ENCODE results near the gene IL10RA. TPM values are rescaled to one million over a fixed set of nuclear protein-coding genes. Genes with fewer than 3 reads are reported as not detected.
"Not testable (repeated sequence)": the region's sequence is repeated elsewhere in the genome, so short reads cannot be mapped to it uniquely, and the experiment has no call there.

IL10RA gene
- total RNA-seq, 1 experiment from 2014 or later, result not detected

DNA sequence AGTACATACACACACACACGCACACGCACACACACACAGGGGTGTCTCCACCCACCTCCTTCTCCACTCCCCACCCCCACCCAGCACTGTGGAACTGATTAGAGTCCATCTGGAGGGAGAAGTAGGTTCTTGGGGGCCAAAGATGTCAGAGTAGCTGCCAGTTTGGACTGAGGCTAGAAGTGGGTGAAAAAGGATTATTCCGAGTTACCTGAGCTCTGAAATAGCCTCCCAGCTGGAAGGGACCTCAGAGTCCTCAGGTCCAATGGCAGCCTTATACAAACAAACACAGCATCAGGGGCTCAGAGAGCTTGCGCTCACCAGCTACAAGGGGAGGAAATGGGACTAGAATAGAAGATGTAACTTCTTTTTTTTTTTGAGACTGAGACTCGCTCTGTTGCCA lies 20.8 kb downstream of the IL10RA start:
- no peak for DNase-seq (ENCODE audit: low read depth)

DNA sequence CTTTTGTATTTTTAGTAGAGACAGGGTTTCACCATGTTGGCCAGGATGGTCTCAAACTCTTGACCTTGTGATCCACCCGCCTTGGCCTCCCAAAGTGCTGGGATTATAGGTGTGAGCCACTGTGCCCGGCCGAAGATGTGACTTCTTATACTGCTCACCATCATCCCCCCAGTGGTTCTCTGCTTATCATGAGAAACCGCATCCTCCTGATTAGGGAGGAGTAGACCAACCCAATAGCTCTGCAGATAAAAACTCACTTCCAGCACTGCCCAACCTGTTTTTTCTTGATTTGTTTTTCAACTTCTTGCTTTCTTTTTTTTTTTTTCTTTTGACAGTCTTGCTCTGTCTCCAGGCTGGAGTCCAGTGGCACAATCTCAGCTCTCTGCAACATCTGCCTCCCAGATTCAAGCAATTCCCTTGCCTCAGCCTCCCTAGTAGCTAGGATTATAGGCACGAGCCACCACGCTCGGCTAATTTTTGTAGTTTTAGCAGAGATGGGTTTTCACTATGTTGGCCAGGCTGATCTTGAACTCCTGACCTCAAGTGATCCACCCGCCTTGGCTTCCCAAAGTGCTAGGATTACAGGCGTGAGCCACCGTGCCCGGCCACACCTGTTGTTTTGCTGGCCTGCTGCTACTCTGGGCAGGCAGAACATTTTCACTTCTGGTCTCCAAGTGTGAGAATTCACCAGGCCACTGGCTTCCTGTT lies 21.5 kb downstream of the IL10RA start:
- DNase-seq (ENCODE audit: low read depth), result not testable (repeated sequence)

DNA sequence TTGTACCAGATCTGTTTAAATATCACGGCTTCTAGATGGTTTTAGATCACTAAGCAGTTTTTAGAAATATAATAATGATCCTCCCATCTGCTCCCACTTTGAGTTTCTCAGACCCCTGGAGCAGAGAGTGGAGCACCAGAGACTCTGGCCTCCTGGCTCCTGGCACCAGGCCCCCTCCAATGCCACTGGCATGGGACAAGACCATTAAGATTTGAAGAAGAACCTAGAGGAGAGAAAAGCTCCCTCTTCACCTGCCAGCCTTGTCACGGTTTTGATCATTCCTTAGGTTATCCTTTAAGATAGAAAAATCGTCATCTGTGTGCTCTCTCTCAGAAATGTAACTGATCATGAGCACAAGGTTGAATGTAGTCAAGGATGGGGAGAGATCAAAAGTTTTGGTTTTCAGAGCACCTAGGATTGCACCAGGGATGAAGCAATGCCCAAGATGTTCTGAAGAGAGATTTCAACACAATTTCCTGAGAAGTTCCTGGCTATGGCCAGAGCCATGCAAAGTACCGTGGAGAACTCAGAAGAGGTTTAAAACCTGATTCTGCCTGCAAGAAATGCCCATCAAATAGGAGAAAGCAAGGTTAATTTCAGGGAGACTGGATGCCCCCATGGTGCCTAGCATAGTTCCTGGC lies 22.2 kb downstream of the IL10RA start:
- DNase-seq (ENCODE audit: low read depth), result no peak

DNA sequence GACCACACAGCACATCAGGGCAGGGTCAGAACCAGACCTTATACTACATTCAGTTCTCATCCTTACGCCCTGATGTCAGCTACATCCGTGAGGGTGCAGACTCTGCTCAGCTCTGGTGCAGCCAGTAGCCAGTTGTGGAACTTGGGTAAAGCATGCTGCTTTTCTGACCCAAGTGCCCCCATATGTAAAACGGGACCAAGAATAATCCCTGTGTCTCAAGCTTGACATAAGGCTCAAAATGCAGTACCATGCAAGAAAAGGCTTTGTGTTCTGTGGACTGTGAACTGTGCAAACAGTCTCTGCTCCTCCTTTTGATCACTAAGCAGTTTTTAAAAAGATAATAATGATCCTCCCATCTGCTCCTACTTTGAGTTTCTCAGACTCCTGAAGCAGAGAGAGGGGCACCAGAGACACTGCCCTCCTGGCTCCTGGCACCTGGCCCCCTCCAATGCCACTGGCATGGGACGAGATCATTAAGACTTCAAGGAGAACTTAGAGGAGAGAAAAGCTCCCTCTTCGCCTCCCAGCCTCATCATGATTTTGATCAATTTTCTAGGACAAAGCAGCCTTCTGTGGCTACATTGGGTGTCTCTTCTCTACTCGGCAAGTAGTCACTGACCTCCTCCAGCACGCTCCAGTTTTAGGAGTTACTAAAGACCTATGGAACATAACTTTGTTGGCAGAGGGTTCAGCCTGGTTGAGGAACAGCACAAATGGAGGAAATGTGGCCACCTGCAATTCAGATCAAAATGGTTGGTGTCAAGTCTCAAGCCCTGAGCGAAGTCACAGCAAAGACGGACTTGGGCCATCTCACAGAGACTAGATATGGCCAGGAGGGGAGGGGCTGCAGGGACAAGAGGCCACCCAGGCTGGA lies 23.9 kb downstream of the IL10RA start:
- no peak for DNase-seq (ENCODE audit: low read depth)

DNA sequence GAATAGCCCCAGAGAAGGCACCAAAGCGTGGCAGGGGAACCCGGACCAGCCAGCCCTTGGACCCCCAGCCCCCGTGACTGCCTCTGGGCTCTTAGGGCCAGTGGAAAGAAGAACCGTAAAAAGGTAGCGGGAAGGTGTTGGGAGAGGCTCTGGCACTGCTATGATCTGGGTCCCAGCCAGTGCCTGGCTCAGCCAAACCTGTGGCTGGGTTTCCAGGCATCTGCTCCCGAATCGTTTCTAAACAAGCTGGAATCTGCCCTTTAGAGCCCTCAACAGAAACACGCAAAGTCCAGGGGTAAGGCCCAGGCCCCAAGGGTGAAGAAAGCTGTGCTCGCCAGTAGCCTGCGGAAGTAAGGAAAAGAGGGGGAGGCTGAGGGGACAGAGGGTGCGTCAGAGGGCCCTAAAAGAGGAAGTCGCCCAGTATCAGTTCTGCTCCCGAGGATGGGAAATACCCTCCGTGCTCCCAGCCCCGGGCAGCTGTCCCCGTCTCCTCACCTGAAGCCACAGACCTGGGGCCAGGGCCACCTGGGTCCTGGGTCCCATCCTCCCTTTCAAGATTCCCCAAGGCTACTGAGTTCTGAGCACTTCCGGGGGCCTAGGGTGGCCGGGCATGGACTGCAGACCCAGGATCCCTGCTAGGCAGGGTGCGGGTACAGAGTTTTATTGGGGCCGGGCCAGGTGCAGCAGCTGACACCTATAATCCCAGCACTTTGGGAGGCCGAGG lies 24.7 kb downstream of the IL10RA start:
- no peak for DNase-seq (ENCODE audit: low read depth)

DNA sequence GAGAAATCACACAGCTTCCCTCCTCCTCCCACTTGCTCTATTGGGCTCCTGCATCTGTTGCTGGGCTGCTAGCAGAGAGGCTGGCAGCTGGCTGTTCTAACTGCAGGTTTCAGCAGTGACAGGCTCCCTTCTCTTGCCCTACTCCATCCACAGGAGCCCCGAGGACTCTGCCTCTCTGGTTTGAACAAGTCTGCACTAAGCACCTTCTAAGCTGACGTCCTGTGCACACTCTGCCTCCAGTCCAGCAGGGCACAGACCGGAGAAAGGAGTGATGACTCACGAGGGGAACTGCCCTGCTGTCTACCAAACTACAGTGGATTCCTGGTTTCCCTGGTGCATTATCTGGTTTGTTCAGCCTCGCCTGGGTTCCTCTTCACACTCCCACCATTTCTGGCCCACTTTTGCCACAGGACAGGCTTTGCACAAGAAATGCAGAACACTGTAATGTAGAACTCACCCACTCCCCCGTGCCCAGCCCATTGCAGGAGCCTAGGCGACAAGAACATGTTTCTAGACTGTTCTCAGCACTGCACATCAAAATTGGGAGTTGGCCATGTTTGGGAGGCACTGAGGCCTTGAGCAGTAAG lies 26.0 kb downstream of the IL10RA start:
- DNase-seq (ENCODE audit: low read depth), result peak; percentile 36

DNA sequence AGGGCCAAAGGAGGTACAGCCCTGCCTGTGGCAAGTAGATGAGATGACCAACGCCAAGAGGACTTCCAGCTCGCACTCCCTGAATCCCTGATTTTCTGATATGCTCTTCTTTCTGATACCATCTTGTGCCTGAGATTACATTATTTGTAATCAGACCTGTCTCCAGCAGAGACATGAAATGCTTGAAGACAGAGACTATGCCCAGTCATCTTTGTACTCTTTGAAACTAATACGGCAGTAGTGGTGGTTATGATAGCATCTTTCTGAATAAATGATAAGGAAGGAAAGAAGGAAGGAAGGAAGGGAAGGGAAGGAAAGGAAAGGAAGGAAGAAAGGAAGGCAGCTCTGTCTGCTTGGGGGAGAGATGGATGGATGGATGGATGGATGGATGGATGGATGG lies 27.8 kb downstream of the IL10RA start:
- DNase-seq (ENCODE audit: low read depth), result no peak

DNA sequence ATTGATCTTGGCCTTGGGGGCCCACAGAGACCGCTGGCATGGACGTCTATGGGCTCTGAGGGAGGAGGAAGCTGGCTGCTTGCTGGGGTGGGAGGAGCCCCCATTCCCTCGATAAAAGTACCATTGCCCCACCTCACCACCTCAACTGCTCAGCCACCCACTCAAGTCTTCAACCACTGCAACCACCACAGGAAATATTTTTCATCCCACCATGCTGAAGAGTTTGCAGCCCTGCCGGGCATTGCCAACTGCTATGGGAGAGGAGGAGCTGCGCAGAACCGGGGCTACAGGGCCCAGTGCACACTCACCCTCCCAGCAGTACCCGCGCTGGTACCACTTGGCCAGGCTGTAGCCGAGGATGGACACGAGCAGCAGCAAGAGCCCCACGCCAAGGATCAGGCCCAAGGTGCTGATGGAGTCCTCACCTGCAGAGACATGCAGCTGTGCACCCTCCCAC lies 29.2 kb downstream of the IL10RA start:
- no peak for DNase-seq (ENCODE audit: low read depth)

DNA sequence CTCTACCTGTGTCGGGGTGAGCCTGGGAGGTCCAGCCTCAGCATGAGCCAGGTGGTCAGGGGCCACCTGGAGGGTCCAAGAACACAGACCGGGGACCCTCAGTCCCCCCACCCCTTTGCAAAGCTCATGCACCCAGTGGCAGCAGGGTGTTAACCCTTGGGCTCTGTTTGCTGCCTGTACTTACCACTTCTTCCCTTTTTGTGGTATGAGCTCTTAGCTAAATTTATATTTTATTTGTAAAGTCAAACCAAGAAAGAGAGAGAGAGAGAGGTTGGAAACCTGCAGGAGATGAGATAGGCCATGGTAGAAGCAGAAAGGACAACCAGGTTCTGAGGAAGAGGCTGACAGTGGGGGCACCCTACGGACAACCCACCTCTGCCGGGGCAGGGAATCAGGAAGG lies 29.9 kb downstream of the IL10RA start:
- no peak for DNase-seq (ENCODE audit: low read depth)

DNA sequence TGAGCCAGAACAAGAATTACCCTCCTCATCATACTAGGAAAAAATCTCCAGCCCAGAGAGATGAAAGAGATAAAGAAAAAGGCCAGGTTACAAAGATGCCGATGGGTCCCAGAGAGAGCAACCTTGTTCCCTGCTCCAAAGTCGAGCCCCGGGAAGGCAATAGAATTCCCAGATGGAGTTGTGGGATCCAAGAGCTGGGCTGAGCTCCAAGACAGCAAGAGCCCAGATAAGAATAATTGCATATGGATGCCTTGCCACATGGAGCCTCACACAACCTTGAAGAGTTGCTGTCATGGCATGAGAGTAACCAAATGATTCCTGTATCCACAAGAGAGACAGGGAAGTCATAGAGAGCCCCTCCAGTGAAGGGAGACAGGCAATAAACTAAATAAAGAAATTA lies 30.9 kb downstream of the IL10RA start:
- no peak for DNase-seq (ENCODE audit: low read depth)

DNA sequence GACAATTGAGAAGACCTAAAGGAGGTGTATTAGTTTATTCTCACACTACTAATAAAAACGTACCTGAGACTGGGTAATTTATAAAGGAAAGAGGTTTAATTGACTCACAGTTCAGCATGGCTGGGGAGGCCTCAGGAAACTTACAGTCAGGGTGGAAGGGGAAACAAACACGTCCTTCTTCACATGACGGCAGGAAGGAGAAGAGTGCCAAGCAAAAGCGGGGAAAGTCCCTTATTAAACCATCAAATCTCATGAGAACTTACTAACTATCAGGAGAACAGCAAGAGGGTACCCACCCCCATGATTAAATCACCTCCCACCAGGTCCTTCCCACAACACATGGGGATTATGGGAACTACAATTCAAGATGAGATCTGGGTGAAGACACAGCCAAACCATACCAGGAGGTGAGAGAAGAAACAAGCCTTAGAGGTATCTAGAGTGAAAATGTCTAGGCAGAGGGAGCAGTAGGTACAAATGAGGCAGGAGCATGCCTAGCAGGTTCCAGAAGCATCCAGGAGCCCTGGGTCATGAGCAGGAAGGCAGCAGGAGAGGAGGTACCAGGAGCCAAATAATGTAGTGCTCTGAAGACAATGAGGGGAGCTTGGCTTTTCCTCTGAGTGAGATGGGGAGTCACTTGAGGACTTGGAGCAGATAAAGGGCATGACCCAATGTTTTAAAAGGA lies 31.6 kb downstream of the IL10RA start:
- DNase-seq (ENCODE audit: low read depth), result no peak

DNA sequence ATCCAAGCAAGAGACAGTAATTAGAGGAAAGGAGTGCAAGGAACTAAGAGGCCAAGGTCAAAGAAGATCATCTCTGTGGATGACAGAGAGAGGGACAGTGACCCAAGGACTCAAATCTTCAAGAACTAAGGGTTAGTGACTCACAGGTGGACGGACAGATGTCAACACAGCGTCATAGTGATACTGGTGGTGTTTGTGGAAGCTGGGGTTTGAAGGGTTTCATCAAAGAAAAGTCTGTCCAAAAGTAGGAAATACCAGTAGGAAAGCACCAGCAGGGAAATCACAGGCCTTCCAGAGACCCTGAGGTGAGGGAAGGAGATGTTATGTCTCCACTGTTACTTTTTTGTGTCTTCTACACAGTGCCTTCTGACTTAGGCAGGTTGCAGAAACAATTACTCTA lies 32.2 kb downstream of the IL10RA start:
- DNase-seq (ENCODE audit: low read depth), result no peak

DNA sequence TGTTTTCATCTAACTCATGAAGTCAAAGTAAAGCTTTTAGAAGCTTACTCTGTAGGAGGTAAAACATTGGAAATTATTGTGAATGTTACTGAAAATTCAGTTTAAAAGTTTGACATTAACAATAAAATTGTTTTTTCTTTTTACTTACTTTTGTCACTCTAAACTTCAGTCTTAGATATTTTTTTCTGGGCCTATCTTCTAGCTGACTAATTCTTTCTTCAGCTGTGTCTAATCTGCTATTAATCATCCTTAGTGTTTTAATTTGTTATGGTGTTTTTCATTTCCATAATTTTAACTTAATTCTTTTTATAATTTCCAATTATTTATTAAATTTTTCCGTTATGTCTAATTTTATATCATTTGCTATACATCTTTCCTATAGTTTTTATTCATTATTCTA lies 35.0 kb downstream of the IL10RA start:
- no peak for DNase-seq (ENCODE audit: low read depth)

DNA sequence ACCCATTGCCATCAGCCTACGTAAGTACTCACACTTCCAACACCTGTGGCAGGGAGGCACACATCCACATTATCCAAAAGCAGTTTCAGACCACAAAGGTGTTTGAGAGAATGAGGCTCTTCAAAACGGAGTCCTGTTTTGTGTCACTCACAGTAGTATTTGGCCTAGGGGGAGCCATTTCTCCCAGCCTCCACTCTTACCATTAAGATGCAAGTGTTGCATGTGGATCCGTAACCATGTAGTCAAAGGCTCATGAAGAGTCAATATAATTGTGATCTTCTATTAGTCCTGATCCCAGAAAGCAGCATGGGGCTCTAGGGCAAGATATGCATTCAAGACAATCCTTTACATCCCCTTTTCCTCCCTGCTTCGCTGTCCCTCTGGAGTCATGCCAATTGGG lies 41.5 kb downstream of the IL10RA start:
- no peak for DNase-seq (ENCODE audit: low read depth)

DNA sequence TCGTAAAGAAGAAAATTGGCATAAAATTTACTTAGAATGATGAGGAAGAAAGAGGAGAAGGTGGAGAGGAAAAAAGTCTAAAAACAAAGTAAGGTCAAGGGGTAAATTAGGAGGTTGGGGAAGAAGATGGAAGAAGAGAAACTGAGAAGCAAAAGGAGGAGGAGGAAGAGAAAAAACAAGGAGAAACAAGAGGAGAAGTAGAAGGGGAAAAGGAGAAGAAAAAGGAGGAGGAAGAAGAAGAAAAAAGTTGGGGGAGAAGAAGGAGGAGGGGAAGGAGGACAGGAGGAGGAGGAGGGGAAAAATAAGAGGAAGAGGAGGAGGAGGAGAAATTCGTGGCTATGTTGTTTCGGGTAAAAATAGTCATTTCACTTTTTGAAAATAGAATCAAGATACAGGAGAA lies 42.4 kb downstream of the IL10RA start:
- DNase-seq (ENCODE audit: low read depth), result no peak

DNA sequence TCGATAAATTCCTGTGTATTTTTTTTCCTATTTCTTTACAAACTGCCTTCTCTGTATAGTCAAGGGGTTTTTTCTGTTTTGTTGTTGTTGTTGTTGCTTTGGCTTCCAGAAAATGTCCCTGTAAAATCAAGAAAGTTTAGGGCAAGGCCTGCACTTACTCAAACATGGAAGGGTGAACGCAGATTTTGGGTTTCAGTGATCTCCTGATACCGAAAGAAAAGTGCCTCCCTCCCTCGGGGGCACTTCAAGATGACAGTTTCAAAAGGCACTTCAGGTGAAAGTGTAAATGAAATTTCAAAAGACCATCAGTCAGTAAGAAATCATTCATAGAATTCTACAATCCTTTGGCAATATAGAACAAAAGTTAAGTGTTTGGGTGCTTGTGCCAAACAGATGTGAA lies 47.2 kb downstream of the IL10RA start:
- no peak for DNase-seq (ENCODE audit: low read depth)

DNA sequence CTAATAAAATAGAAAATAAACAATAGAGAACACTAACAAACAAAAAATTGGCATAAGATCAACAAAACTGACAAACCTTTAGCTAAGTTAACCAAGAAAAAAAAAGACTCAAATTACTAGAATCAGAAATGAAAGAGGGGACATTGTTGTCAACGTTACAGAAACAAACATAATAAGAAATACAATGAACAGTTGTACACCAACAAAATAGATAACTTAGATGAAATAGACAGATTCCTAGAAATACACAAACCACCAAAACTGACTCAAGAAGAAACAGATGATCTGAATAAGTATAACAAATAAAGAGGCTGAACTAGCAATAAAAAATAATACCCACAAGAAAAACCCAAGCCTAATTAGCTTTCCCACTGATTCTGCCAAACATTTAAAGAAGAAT lies 55.9 kb downstream of the IL10RA start:
- no peak for DNase-seq (ENCODE audit: low read depth)

DNA sequence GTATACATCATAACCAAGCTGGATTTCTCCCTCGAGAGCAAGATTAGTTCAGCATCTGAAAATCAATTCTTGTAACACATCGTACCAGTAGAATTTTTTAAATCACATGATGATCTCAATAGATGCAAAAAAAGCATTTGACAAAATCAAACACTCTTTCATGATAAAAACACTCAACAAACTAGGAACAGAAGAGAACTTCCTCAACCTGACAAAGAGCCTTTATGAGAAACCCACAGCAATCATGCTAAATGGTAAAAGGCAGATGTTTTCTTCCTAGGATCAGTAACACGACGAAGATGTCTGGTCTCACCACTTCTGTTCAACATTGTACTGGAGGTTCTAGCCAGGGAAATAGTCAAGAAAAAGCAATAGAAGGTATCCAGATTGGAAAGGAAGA lies 56.6 kb downstream of the IL10RA start:
- DNase-seq (ENCODE audit: low read depth), result no peak

DNA sequence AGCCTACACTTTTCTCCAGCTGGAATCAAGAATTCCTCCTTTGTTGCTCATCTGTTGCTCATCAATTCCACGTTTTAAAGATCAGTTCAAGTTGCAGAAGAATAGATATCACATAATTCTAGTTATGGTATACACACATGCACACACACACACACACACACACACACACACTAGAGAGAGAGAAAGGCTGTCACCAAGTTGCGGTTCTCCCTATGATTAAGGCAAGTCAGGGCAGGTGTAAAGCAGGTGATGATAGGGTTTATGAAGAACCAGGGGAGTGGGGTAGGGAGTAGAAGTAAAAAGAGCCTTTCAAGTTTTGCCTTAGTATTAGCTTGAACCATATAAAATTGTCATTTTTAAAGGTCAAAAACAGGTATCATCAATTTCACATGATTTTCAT lies 59.0 kb downstream of the IL10RA start:
- no peak for DNase-seq (ENCODE audit: low read depth)
